ENCODE measurements around the gene GLP1R. TPM values are rescaled to one million over a fixed set of nuclear protein-coding genes. Genes with fewer than 3 reads are reported as not detected.

The GLP1R gene
- total RNA-seq, 4 donors from 2014 or later: 0.38 to 0.67 TPM; not detected in 2

DNA sequence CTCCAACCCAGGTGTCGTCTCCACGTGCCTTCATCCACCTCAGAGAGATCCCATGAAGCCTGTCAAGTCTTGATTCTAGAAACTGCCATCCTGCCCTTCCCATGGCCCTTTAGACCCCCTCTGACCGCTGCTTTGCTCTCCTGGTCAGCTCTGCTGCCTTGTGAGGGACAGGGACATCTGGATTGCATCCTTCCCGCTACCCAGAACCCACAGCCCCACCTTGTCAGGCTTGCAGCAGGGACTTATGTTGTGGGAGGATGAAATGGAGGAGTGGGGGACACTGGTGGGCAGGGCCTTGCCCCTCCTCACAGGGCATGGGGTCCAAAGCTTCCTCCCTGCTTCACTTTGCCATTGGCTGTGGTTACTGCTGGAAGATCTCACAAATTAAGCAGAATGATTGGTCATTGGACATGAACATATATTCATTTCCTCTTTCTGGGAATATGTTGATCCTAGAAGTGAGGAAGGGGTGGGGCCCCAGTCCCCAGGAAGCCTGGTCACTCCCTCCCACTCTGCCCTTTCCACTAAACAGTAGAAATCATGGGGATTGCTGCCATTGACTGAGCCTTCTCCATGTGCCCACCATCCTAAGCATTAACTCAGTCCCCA is 4.5 kb downstream of the GLP1R start:
- no peak overlapping the region for H3K4me3 ChIP-seq
- no peaks in the 10 kb centered on the region for H3K9me3 ChIP-seq
- H3K27me3 ChIP-seq: peaks cover 0 to 10% of the 10 kb centered on the region in 2 donors
- no peak for TF ChIP-seq POLR2A (IDR thresholded peaks at IDR 0.05)
- TF ChIP-seq, protein P1, sequence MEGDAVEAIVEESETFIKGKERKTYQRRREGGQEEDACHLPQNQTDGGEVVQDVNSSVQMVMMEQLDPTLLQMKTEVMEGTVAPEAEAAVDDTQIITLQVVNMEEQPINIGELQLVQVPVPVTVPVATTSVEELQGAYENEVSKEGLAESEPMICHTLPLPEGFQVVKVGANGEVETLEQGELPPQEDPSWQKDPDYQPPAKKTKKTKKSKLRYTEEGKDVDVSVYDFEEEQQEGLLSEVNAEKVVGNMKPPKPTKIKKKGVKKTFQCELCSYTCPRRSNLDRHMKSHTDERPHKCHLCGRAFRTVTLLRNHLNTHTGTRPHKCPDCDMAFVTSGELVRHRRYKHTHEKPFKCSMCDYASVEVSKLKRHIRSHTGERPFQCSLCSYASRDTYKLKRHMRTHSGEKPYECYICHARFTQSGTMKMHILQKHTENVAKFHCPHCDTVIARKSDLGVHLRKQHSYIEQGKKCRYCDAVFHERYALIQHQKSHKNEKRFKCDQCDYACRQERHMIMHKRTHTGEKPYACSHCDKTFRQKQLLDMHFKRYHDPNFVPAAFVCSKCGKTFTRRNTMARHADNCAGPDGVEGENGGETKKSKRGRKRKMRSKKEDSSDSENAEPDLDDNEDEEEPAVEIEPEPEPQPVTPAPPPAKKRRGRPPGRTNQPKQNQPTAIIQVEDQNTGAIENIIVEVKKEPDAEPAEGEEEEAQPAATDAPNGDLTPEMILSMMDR (IDR thresholded peaks at IDR 0.05): no peak
- no peak overlapping the region for H3K27ac ChIP-seq
- H3K4me1 ChIP-seq: peaks cover 0 to 17% (median 4%) of the 10 kb centered on the region in 4 donors
- peak in 1 of 3 donors; percentile 36 for DNase-seq
- no peaks in the 10 kb centered on the region for H3K36me3 ChIP-seq

- Histone ChIP-seq H3K27ac (peak overlapping the region in 1 of 4 donors; percentile 60), H3K9me3 (no peaks in the 10 kb centered on the region), H3K4me3 (no peak overlapping the region), H3K4me1 (peaks cover 0 to 8% (median under 1%) of the 10 kb centered on the region in 4 donors), H3K36me3 (no peaks in the 10 kb centered on the region), H3K27me3 (peaks cover 0 to 5% of the 10 kb centered on the region in 2 donors)
- TF ChIP-seq, protein P1 (IDR thresholded peaks at IDR 0.05): no peak
- no peak for TF ChIP-seq POLR2A (IDR thresholded peaks at IDR 0.05)
- peak in 2 of 3 donors; percentile 57 to 63 for DNase-seq
Observed at GRCh38 chr6:39053854-39054576, 5.4 kb downstream of the GLP1R start.

DNA sequence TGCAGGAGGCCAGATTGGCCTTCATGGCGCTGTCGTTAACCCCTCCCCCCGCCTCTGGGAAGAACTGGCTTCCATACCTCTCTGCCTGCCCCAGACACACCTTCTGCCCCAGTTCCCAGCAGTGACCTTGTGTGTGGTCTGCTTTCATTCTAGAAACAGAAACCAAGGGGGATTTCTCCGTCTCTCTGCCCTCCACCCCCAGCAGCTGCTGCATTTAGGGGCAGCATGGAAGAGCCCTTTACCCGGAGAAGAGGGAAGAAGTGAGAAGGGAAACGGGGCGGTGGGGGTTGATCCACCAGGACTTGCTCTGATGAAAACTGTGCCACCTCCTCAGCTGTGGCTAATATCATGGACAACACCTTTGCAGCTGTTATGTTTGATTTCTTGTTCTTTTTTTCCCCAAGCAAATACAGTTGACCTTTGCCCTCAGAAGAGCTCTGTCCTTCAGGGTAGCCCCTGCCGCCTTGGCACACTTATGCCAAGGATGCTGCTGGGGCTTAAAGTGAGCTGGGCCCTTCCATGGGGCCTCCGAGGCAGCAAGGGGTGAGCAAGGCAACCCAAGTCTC is 6.1 kb downstream of the GLP1R start:
- peak in 2 of 3 donors; percentile 52 to 53 for DNase-seq
- peaks cover 0 to 5% (median 0%) of the 10 kb centered on the region in 4 donors for H3K4me1 ChIP-seq
- peak overlapping the region in 1 of 4 donors; percentile 60 for H3K27ac ChIP-seq
- TF ChIP-seq, protein P1 (IDR thresholded peaks at IDR 0.05): no peak
- no peak for TF ChIP-seq POLR2A (IDR thresholded peaks at IDR 0.05)
- no peaks in the 10 kb centered on the region for H3K9me3 ChIP-seq
- no peaks in the 10 kb centered on the region for H3K27me3 ChIP-seq
- no peaks in the 10 kb centered on the region for H3K36me3 ChIP-seq
- no peak overlapping the region for H3K4me3 ChIP-seq

DNA sequence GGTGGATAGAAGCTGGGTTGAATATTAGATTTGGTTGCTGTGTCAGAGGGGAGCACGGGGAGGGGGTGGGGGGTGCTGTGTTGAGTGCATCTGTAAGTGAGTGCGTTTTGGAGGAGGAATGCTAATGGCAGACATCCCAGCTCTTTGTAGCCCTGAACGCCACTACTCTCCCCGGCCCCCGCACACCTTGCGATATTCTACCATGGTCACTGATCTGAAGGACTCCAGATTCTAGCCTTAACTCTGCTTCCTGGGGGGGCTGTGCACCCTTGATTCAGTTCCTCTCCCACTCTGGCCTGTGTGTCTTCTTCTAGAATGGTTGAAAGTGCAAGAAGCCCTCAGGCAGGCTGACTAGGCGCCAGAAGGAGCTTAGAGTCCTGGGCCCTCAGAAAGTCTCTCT is 7.1 kb downstream of the GLP1R start:
- Histone ChIP-seq H3K9me3 (no peaks in the 10 kb centered on the region), H3K27me3 (no peaks in the 10 kb centered on the region), H3K36me3 (no peaks in the 10 kb centered on the region), H3K4me3 (no peak overlapping the region), H3K4me1 (peaks cover 0 to 5% (median 0%) of the 10 kb centered on the region in 4 donors), H3K27ac (no peak overlapping the region)
- TF ChIP-seq POLR2A (IDR thresholded peaks at IDR 0.05): no peak
- TF ChIP-seq, protein P1 (IDR thresholded peaks at IDR 0.05): no peak
- DNase-seq: peak in 1 of 3 donors; percentile 21

- no peak overlapping the region for H3K27ac ChIP-seq
- H3K4me1 ChIP-seq: peaks cover 0 to 5% (median 0%) of the 10 kb centered on the region in 4 donors
- no peaks in the 10 kb centered on the region for H3K36me3 ChIP-seq
- no peak overlapping the region for H3K4me3 ChIP-seq
- no peaks in the 10 kb centered on the region for H3K27me3 ChIP-seq
- no peak for TF ChIP-seq POLR2A (IDR thresholded peaks at IDR 0.05)
- TF ChIP-seq, protein P1 (IDR thresholded peaks at IDR 0.05): no peak
- H3K9me3 ChIP-seq: no peaks in the 10 kb centered on the region
- DNase-seq: peak in 1 of 3 donors; percentile 15
Observed at GRCh38 chr6:39056191-39056590, 7.6 kb downstream of the GLP1R start.

All from Peyer's patch (tissue), 4 donors.